HCT116 (cell line): ENCODE data around the gene CDK19. TPM values are rescaled to one million over a fixed set of nuclear protein-coding genes. Genes with fewer than 3 reads are reported as not detected.

ENCODE experiments used
- ATAC-seq: fragments of 200-7000 bp; cut with Tn5 transposase; 2 replicates; pipeline ENCODE4 v1.9.1; 2020; ENCODE audit warnings: mild to moderate bottlenecking, moderate library complexity
- BruUV-seq: library from RNA; stranded (reverse); fragments of 400-500 nt; replicated peaks from 2 replicates; lab custom pipeline; 2021; lab: Mats Ljungman, UMichigan
- CTCF ChIA-PET: fragments of 300-600 bp; sonication (Branson Sonifier 250); formaldehyde crosslinking; loops from one replicate; lab custom pipeline; 2021; ENCODE audit warnings: antibody characterized with exemption; lab: Charles Lee
- POLR2A ChIA-PET: fragments of 300-600, 350-600 bp; sonication (Branson Sonifier 250); formaldehyde crosslinking; loops from one replicate; lab custom pipeline; 2021; ENCODE audit warnings: antibody characterized with exemption; lab: Charles Lee
- RAD21 ChIA-PET, 2 experiments: fragments of 300-600 bp; sonication (Branson Sonifier 250); formaldehyde crosslinking; loops; one replicate each; lab custom pipeline; 2023; ENCODE audit warnings: low total read pairs in 2 of 2; ENCODE audit not compliant: uncharacterized antibody in 2 of 2, unreplicated experiment in 2 of 2, low non-redundant PET in 1 of 2; lab: Charles Lee
- DNase-seq: peaks from one replicate; pipeline ENCODE4 v3.0.0-alpha.2; 2010; ENCODE audit warnings: low read depth, low spot score
- H2AFZ ChIP-seq: fragments of 200-600 bp; shearing (Covaris generic), sonication (generic); 2 replicates; pipeline ENCODE4 v1.6.1; 2017; ENCODE audit warnings: low read depth, mixed run types, mixed read lengths, antibody characterized with exemption, low read length; ENCODE audit not compliant: poor library complexity, severe bottlenecking
- H3K27ac ChIP-seq: 2 replicates; pipeline ENCODE4 v1.5.1; 2012; ENCODE audit warnings: low read depth, low read length
- H3K27me3 ChIP-seq: fragments of 200-600 bp; sonication (generic); 2 replicates; pipeline ENCODE4 v1.6.1; 2016; ENCODE audit warnings: mixed run types, low read length, mixed read lengths; ENCODE audit not compliant: insufficient read depth
- H3K36me3 ChIP-seq, 2 experiments: fragments of 200-500 bp in 1 of 2; fragments of 200-600 bp in 1 of 2; sonication (Bioruptor generic) in 1 of 2; sonication (generic) in 1 of 2; 2 replicates each; pipeline versions ENCODE4 v1.5.1 to v1.6.1; 2014 to 2016; ENCODE audit warnings: low read length in 2 of 2, inconsistent platforms in 1 of 2, mixed read lengths in 1 of 2, mixed run types in 1 of 2; ENCODE audit not compliant: insufficient read depth in 2 of 2, control insufficient read depth in 1 of 2
- H3K4me1 ChIP-seq, 2 experiments: fragments of 200-600 bp in 1 of 2; sonication (generic) in 1 of 2; 2 replicates each; pipeline versions ENCODE4 v1.5.1 to v1.6.1; 2012 to 2017; ENCODE audit warnings: low read length in 2 of 2, inconsistent platforms in 1 of 2, mild to moderate bottlenecking in 1 of 2, mixed read lengths in 1 of 2, mixed run types in 1 of 2, moderate library complexity in 1 of 2; ENCODE audit not compliant: insufficient read depth in 2 of 2, control insufficient read depth in 1 of 2
- H3K4me2 ChIP-seq: fragments of 200-600 bp; sonication (generic); 2 replicates; pipeline ENCODE4 v1.6.1; 2017; ENCODE audit warnings: mixed run types, low read length, mixed read lengths
- H3K4me3 ChIP-seq, 2 experiments: fragments of 200-600 bp in 1 of 2; sonication (generic) in 1 of 2; replicated peaks in 1 of 2; 2 replicates each; pipeline ENCODE4 v1.5.1; 2011 to 2016; ENCODE audit warnings: low read length in 2 of 2, control low read depth in 1 of 2, low read depth in 1 of 2, mild to moderate bottlenecking in 1 of 2, mixed read lengths in 1 of 2, mixed run types in 1 of 2
- H3K79me2 ChIP-seq: fragments of 200-600 bp; sonication (generic); 2 replicates; pipeline ENCODE4 v1.6.1; 2017; ENCODE audit warnings: mild to moderate bottlenecking, mixed run types, low read length, moderate library complexity, mixed read lengths; ENCODE audit not compliant: insufficient read depth
- H3K9ac ChIP-seq: fragments of 200-600 bp; sonication (generic); 2 replicates; pipeline ENCODE4 v1.6.1; 2016; ENCODE audit warnings: low read length, mixed read lengths
- H3K9me2 ChIP-seq: fragments of 200-600 bp; sonication (generic), shearing (Covaris generic); 2 replicates; pipeline ENCODE4 v1.6.1; 2017; ENCODE audit warnings: mixed run types, mild to moderate bottlenecking, moderate library complexity; ENCODE audit not compliant: insufficient read depth
- H3K9me3 ChIP-seq, 2 experiments: fragments of 200-500 bp in 1 of 2; fragments of 200-600 bp in 1 of 2; sonication (Bioruptor generic) in 1 of 2; sonication (generic) in 1 of 2; 2 replicates each; pipeline ENCODE4 v1.6.1; 2014 to 2017; ENCODE audit warnings: low read length in 2 of 2, mixed read lengths in 2 of 2, inconsistent platforms in 1 of 2, low read depth in 1 of 2, mild to moderate bottlenecking in 1 of 2, mixed run types in 1 of 2, moderate library complexity in 1 of 2; ENCODE audit not compliant: control insufficient read depth in 1 of 2, insufficient read depth in 1 of 2
- H4K20me1 ChIP-seq: fragments of 200-600 bp; sonication (generic), shearing (Covaris generic); 2 replicates; pipeline ENCODE4 v1.6.1; 2017; ENCODE audit warnings: mixed run types, mild to moderate bottlenecking, moderate library complexity; ENCODE audit not compliant: insufficient read depth
- ELF1 ChIP-seq: IDR thresholded peaks from 2 replicates; pipeline ENCODE4 v1.6.1; 2012; ENCODE audit warnings: low read depth, borderline replicate concordance
- EZH2phosphoT487 ChIP-seq: fragments of 200-600 bp; IDR thresholded peaks from 2 replicates; pipeline ENCODE4 v1.6.1; 2018; ENCODE audit warnings: antibody characterized with exemption, borderline replicate concordance
- FOSL1 ChIP-seq: IDR thresholded peaks from 2 replicates; pipeline ENCODE4 v1.6.1; 2012; ENCODE audit warnings: low read depth
- JUND ChIP-seq: IDR thresholded peaks from 2 replicates; pipeline ENCODE4 v1.6.1; 2012
- POLR2A ChIP-seq: IDR thresholded peaks from 2 replicates; pipeline ENCODE4 v1.7.0; 2011; ENCODE audit warnings: borderline replicate concordance; ENCODE audit not compliant: insufficient read depth, insufficient read length; ENCODE audit errors: extremely low read depth
- POLR2AphosphoS5 ChIP-seq: IDR thresholded peaks from 2 replicates; pipeline ENCODE4 v1.6.1; 2011; ENCODE audit warnings: mild to moderate bottlenecking, low read depth, low read length, moderate library complexity
- RAD21 ChIP-seq: IDR thresholded peaks from 2 replicates; pipeline ENCODE4 v1.6.1; 2012; ENCODE audit warnings: low read depth, mild to moderate bottlenecking
- SP1 ChIP-seq: IDR thresholded peaks from 2 replicates; pipeline ENCODE4 v1.6.1; 2012; ENCODE audit warnings: low read depth
- TCF7L2 ChIP-seq: IDR thresholded peaks from 2 replicates; pipeline ENCODE4 v1.7.0; 2011; ENCODE audit warnings: borderline replicate concordance, inconsistent platforms; ENCODE audit not compliant: insufficient read depth, insufficient read length; ENCODE audit errors: extremely low read depth
- YY1 ChIP-seq: IDR thresholded peaks from 2 replicates; pipeline ENCODE4 v1.6.1; 2011; ENCODE audit warnings: low read length, low read depth, moderate library complexity, mild to moderate bottlenecking; ENCODE audit not compliant: insufficient replicate concordance; ENCODE audit errors: extremely low read depth
- ZFX ChIP-seq: fragments of 450-650 bp; IDR thresholded peaks from 2 replicates; pipeline ENCODE4 v1.6.1; 2017
- ZNF274 ChIP-seq: fragments of 200-500 bp; sonication (Bioruptor generic); IDR thresholded peaks from 2 replicates; pipeline ENCODE4 v1.6.1; 2014; ENCODE audit warnings: mild to moderate bottlenecking, low read depth, low read length, inconsistent platforms
- intact Hi-C: fragments of 100-400 bp; cut with micrococcal nuclease; formaldehyde crosslinking; loops from 2 replicates; pipeline ENCODE4 v1.10.0; 2022
- total RNA-seq: library from RNA; stranded (reverse); gene quantifications from one replicate; pipeline ENCODE4 v1.2.1, GENCODE V29; 2021; ENCODE audit not compliant: unreplicated experiment
- TF ChIP-seq, protein P1 (sequence below): IDR thresholded peaks from 2 replicates; pipeline ENCODE4 v1.6.1; 2011; ENCODE audit warnings: mild to moderate bottlenecking, low read length, moderate library complexity; ENCODE audit not compliant: insufficient replicate concordance; ENCODE audit errors: extremely low read depth
- TF ChIP-seq, protein P2 (sequence below): IDR thresholded peaks from 2 replicates; pipeline ENCODE4 v1.6.1; 2012
- TF ChIP-seq, protein P3 (sequence below): IDR thresholded peaks from 2 replicates; pipeline ENCODE4 v1.6.1; 2012; ENCODE audit warnings: low read depth

Gene CDK19
- total RNA-seq, 1 experiment from 2014 or later: 20.0 TPM

DNA sequence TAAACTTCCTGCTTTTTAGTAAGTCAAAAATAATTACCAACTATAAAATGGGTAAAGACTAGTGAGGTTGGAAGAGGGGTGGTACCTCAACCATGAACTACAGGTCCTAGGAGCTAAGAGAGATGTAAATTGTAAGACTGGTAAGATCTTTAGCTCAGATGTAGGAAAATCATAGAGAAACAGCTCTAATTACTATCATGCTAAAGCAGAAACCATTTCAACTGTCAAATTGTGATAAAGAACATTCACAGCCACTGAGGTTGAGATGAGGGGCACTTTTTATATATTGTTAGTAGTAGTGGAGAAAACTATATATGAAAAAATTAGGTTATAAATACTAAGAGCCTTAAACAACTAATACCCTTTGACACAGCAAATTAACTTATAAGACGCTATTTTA lies 20.0 kb downstream of the CDK19 start:
- DNase-seq (no peak), ATAC-seq (no peak)
- Histone ChIP-seq H3K27me3 (no peaks in the 10 kb centered on the region), H3K4me2 (no peak overlapping the region; the same call in 1 of the 2 replicates), H3K79me2 (no peaks in the 10 kb centered on the region), H3K9me2 (no peaks in the 10 kb centered on the region), H3K27ac (no peak overlapping the region), H4K20me1 (no peaks in the 10 kb centered on the region), H3K9me3 (no peaks in the 10 kb centered on the region), H3K9ac (no peak overlapping the region), H3K36me3 (no peaks in the 10 kb centered on the region), H2AFZ (no peak overlapping the region), H3K4me3 (no peak overlapping the region), H3K4me1 (peaks cover 0 to 7% of the 10 kb centered on the region in 2 experiments; a peak in 2 of 4 replicates)
- no TSS peak for BruUV-seq
- ChIA-PET POLR2A (interaction anchor here (1.0 kb wide), 1 partner anchor 79 kb away, joined by 3 read pairs; the partner anchor contains the start of gene AMD1), CTCF (no interaction called here), RAD21 (no interaction called here)
- no peak for TF ChIP-seq EZH2phosphoT487
- no peak for TF ChIP-seq POLR2AphosphoS5
- TF ChIP-seq JUND: peak; percentile 15; the same call in 1 of the 2 replicates
- TF ChIP-seq SP1: no peak
- TF ChIP-seq ZFX: no peak
- 0 out of 2 replicates have a peak, but pooled peaks have one; percentile 22 for TF ChIP-seq FOSL1
- no peak for TF ChIP-seq ELF1
- intact Hi-C loops: no loop called here

DNA sequence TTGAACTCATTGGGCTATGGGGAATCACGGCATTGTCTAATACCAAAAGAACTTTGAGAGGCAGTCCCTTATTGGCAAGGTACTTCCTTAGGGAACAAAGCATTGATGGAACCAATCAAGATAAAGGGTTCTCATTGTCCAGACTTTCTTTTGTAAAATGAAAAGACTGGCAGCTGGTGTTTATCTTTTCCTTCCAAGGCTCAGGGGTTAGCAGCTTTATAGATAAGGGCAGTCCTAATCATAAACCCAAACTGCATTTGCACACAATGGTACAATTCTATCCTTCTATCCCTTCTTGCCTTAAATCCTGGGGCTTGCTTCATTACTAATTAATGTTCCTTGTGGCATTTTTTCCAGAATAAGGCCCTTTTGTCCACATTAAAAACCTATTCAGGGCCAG lies 28.6 kb downstream of the CDK19 start:
- ChIA-PET CTCF (no interaction called here), RAD21 (no interaction called here), POLR2A (no interaction called here)
- H3K9ac ChIP-seq: no peak overlapping the region
- DNase-seq (no peak), ATAC-seq (no peak)
- H3K4me2 ChIP-seq: no peak overlapping the region
- no peaks in the 10 kb centered on the region for H3K4me1 ChIP-seq
- no peaks in the 10 kb centered on the region for H3K9me2 ChIP-seq
- BruUV-seq: no TSS peak
- H3K36me3 ChIP-seq: no peaks in the 10 kb centered on the region
- no peaks in the 10 kb centered on the region for H3K27me3 ChIP-seq
- no peak overlapping the region for H3K27ac ChIP-seq
- no peak overlapping the region for H3K4me3 ChIP-seq
- H4K20me1 ChIP-seq: no peaks in the 10 kb centered on the region
- H2AFZ ChIP-seq: no peak overlapping the region
- no peaks in the 10 kb centered on the region for H3K79me2 ChIP-seq
- H3K9me3 ChIP-seq: peaks cover 0 to 8% of the 10 kb centered on the region in 2 experiments; a peak in 1 of 4 replicates
- intact Hi-C loops: no loop called here
- TF ChIP-seq, protein P1, sequence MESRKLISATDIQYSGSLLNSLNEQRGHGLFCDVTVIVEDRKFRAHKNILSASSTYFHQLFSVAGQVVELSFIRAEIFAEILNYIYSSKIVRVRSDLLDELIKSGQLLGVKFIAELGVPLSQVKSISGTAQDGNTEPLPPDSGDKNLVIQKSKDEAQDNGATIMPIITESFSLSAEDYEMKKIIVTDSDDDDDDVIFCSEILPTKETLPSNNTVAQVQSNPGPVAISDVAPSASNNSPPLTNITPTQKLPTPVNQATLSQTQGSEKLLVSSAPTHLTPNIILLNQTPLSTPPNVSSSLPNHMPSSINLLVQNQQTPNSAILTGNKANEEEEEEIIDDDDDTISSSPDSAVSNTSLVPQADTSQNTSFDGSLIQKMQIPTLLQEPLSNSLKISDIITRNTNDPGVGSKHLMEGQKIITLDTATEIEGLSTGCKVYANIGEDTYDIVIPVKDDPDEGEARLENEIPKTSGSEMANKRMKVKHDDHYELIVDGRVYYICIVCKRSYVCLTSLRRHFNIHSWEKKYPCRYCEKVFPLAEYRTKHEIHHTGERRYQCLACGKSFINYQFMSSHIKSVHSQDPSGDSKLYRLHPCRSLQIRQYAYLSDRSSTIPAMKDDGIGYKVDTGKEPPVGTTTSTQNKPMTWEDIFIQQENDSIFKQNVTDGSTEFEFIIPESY: no peak
- TF ChIP-seq, protein P2, sequence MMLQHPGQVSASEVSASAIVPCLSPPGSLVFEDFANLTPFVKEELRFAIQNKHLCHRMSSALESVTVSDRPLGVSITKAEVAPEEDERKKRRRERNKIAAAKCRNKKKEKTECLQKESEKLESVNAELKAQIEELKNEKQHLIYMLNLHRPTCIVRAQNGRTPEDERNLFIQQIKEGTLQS: no peak
- TF ChIP-seq ELF1 (no peak), ZNF274 (no peak), POLR2A (no peak), RAD21 (no peak), YY1 (no peak), EZH2phosphoT487 (no peak), FOSL1 (no peak), POLR2AphosphoS5 (no peak), TCF7L2 (no peak), ZFX (no peak)
- TF ChIP-seq, protein P3, sequence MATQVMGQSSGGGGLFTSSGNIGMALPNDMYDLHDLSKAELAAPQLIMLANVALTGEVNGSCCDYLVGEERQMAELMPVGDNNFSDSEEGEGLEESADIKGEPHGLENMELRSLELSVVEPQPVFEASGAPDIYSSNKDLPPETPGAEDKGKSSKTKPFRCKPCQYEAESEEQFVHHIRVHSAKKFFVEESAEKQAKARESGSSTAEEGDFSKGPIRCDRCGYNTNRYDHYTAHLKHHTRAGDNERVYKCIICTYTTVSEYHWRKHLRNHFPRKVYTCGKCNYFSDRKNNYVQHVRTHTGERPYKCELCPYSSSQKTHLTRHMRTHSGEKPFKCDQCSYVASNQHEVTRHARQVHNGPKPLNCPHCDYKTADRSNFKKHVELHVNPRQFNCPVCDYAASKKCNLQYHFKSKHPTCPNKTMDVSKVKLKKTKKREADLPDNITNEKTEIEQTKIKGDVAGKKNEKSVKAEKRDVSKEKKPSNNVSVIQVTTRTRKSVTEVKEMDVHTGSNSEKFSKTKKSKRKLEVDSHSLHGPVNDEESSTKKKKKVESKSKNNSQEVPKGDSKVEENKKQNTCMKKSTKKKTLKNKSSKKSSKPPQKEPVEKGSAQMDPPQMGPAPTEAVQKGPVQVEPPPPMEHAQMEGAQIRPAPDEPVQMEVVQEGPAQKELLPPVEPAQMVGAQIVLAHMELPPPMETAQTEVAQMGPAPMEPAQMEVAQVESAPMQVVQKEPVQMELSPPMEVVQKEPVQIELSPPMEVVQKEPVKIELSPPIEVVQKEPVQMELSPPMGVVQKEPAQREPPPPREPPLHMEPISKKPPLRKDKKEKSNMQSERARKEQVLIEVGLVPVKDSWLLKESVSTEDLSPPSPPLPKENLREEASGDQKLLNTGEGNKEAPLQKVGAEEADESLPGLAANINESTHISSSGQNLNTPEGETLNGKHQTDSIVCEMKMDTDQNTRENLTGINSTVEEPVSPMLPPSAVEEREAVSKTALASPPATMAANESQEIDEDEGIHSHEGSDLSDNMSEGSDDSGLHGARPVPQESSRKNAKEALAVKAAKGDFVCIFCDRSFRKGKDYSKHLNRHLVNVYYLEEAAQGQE: no peak
